GM23248 (cell line): ENCODE results near the gene HLA-DQB2.

Source experiments
- EZH2 ChIP-seq: fragments of 200-600 bp; sonication (generic); IDR thresholded peaks from 2 replicates; pipeline ENCODE4 v1.6.1; 2018; ENCODE audit warnings: antibody characterized with exemption, mild to moderate bottlenecking; ENCODE audit not compliant: insufficient read depth, poor library complexity, severe bottlenecking
- EZH2phosphoT487 ChIP-seq: fragments of 200-600 bp; sonication (generic); IDR thresholded peaks from 2 replicates; pipeline ENCODE4 v1.6.1; 2018; ENCODE audit warnings: antibody characterized with exemption, moderate library complexity, mild to moderate bottlenecking, low read depth; ENCODE audit not compliant: insufficient read depth

GRCh38 chr6:32794510-32794909 lies 31.2 kb upstream of the HLA-DQB2 start:
- TF ChIP-seq EZH2phosphoT487 = no peak
- TF ChIP-seq EZH2 = no peak
